ENCODE measurements around the gene KRT27.

KRT27 gene

DNA sequence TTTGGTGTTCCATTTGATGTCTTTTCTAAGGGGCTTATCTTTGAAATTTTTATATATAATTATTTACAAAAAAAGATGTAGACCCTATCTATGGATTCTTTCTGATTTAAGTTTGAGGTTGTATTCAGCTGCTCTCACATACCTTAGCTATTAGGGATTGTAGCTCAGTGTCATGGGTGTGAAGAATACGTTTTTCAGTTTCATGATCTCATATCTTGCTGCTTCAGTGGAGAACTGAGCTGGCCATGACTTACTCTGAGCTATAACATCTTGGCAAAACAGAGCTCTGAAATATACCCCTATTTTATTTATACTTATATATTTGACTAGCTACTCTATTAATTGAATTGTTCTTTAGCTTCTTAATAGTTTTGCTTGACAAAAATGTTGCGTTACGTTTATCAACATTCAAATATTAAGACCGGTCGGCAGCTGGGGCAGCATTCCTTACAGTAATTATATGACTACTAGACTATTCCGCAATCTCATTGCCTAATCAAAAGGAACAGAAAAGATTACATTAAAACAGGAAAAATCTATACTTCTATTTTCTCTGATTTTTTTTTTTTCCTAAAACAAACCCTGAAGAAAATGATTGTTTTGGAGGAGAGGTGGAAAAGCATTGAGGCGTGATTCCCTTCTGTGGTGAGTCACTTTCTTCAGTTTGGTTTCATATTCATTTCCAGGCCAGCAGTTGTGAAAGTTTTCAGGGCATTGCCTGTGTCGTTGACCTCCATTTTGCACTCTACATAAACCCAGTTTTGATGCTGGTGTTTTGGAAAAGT lies 54.7 kb downstream of the KRT27 start:
- TF ChIP-seq, protein P1, sequence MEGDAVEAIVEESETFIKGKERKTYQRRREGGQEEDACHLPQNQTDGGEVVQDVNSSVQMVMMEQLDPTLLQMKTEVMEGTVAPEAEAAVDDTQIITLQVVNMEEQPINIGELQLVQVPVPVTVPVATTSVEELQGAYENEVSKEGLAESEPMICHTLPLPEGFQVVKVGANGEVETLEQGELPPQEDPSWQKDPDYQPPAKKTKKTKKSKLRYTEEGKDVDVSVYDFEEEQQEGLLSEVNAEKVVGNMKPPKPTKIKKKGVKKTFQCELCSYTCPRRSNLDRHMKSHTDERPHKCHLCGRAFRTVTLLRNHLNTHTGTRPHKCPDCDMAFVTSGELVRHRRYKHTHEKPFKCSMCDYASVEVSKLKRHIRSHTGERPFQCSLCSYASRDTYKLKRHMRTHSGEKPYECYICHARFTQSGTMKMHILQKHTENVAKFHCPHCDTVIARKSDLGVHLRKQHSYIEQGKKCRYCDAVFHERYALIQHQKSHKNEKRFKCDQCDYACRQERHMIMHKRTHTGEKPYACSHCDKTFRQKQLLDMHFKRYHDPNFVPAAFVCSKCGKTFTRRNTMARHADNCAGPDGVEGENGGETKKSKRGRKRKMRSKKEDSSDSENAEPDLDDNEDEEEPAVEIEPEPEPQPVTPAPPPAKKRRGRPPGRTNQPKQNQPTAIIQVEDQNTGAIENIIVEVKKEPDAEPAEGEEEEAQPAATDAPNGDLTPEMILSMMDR (IDR thresholded peaks at IDR 0.05; ENCODE audit: control extremely low read depth, extremely low read depth, low read depth, missing control alignments), result no peak
- DNase-seq (ENCODE audit: extremely low spot score), result peak; percentile 47
- ChIA-PET CTCF (interaction anchor here (0.9 to 1.4 kb wide), 3 partner anchors 27 to 536 kb away, joined by 3 to 4 read pairs (median 3); no protein-coding TSS in a partner anchor), POLR2A (no interaction called here)

DNA sequence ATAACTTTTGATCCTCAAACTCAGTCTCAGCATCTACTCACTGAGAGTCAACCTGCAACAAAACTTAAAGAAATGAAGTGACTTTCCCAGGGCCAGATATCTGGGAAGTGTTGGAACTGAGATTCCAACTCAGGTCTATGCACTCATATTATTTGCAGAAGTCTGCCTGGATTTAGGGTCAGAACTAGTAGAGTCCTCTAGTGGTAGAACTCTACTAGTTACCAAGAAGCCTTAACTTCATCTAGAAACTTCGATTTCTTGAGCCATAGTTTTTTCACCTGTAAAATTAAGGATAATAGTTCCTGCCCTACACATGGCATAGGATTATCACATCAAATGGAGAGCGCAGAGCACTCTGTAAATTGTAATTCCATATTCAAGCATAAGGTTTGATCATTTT lies 55.4 kb downstream of the KRT27 start:
- DNase-seq (ENCODE audit: extremely low spot score), result no peak
- TF ChIP-seq, protein P1 (IDR thresholded peaks at IDR 0.05; ENCODE audit: control extremely low read depth, extremely low read depth, low read depth, missing control alignments), result peak; percentile 8
- ChIA-PET POLR2A (no interaction called here), CTCF (interaction anchor here (0.9 to 1.4 kb wide), 2 partner anchors 26 to 27 kb away, joined by 3 to 4 read pairs; no protein-coding TSS in a partner anchor)

All from GM10248 (cell line).